Spleen (tissue), 11 donors: ENCODE measurements around the gene ODAD4. TPM values are rescaled to one million over a fixed set of nuclear protein-coding genes. Genes with fewer than 3 reads are reported as not detected.

Source experiments
- DNase-seq: peaks from one replicate; pipeline ENCODE4 v3.0.0-alpha.2; 2020
- H3K27ac ChIP-seq, 8 donors: fragments of 200-600 bp; sonication (generic) in 7 of 8; 1 replicate in 4 of 8; 2 replicates in 4 of 8; pipeline versions ENCODE4 v1.5.0 to v1.8.0; 2016 to 2021; ENCODE audit warnings: inconsistent platforms in 4 of 8, mild to moderate bottlenecking in 4 of 8, moderate library complexity in 1 of 8
- H3K27me3 ChIP-seq, 7 donors: fragments of 200-600 bp; sonication (generic) in 6 of 7; replicated peaks in 1 of 7; 1 replicate in 4 of 7; 2 replicates in 3 of 7; pipeline versions ENCODE4 v1.5.0 to v1.8.0; 2016 to 2021; ENCODE audit warnings: inconsistent platforms in 3 of 7, mild to moderate bottlenecking in 1 of 7
- H3K36me3 ChIP-seq, 6 donors: fragments of 200-600 bp; sonication (generic) in 5 of 6; 1 replicate in 4 of 6; 2 replicates in 2 of 6; pipeline versions ENCODE4 v1.5.0 to v1.8.0; 2016 to 2021; ENCODE audit warnings: inconsistent platforms in 2 of 6
- H3K4me1 ChIP-seq, 6 donors: fragments of 200-600 bp; sonication (generic) in 5 of 6; 1 replicate in 3 of 6; 2 replicates in 3 of 6; pipeline versions ENCODE4 v1.5.0 to v1.8.0; 2016 to 2021; ENCODE audit warnings: inconsistent platforms in 3 of 6
- H3K4me3 ChIP-seq, 8 donors: fragments of 200-600 bp; sonication (generic) in 7 of 8; 1 replicate in 4 of 8; 2 replicates in 4 of 8; pipeline versions ENCODE4 v1.5.0 to v1.8.0; 2016 to 2021; ENCODE audit warnings: inconsistent platforms in 4 of 8, mild to moderate bottlenecking in 4 of 8, moderate library complexity in 2 of 8
- H3K9me3 ChIP-seq, 8 donors: fragments of 200-600 bp; sonication (generic) in 7 of 8; 1 replicate in 4 of 8; 2 replicates in 4 of 8; pipeline versions ENCODE4 v1.5.0 to v1.8.0; 2016 to 2021; ENCODE audit warnings: inconsistent platforms in 4 of 8
- POLR2A ChIP-seq, 3 donors: fragments of 450-650 bp; IDR thresholded peaks; one replicate each; pipeline ENCODE4 v1.5.1; 2017; ENCODE audit warnings: antibody characterized with exemption in 3 of 3, mild to moderate bottlenecking in 1 of 3
- POLR2AphosphoS5 ChIP-seq, 3 donors: sonication (generic); formaldehyde crosslinking; IDR thresholded peaks; one replicate each; pipeline ENCODE4 v1.5.1; 2017; ENCODE audit warnings: antibody characterized with exemption in 3 of 3
- WGBS, 5 donors: extraction: QIAGEN DNeasy Blood & Tissue Kit in 3 of 5; methylation state at CpG; one replicate each; pipeline versions ENCODE4 v1.1.5 to v1.1.7; 2013 to 2018; 5-methylcytosine and 5-hydroxymethylcytosine counted together
- intact Hi-C: fragments of 100-400 bp; cut with DNase I; formaldehyde crosslinking; loops from one replicate; pipeline ENCODE4 v1.15.0; 2023; ENCODE audit warnings: low total_unique reads
- polyA plus RNA-seq, 3 donors: library from polyadenylated mRNA; stranded (reverse); fragments of 200-250 nt; gene quantifications; one replicate each; pipeline ENCODE4 v1.2.1, GENCODE V29; 2013
- total RNA-seq, 7 donors: library from RNA; depleted of rRNA in 3 of 7; stranded (reverse); fragments of >200 nt in 3 of 7; fragmentation: NEBNext Ultra II Directional in 4 of 7; extraction: Animal tissue kit (Norgen Biotek cat#: 25700) in 4 of 7; gene quantifications; one replicate each; pipeline versions ENCODE4 v1.1.0 to v1.2.1, GENCODE V29; 2016 to 2021
- TF ChIP-seq, protein P1 (sequence below), 11 experiments: fragments of 200-600 bp in 7 of 11; fragments of 450-650 bp in 4 of 11; sonication (generic) in 4 of 11; IDR thresholded peaks in 8 of 11; conservative IDR thresholded peaks in 3 of 11; 1 replicate in 7 of 11; 2 replicates in 4 of 11; pipeline versions ENCODE4 v1.4.0 to v1.8.0; 2016 to 2021; ENCODE audit warnings: antibody characterized with exemption in 11 of 11, inconsistent platforms in 4 of 11, mild to moderate bottlenecking in 1 of 11
- donor health status: healthy with polysubstance abuse.
- donor health status: DM: no; HTN: no; CAD: no; lungs with moderate emphysema.
- donor health status: DM: no; HTN: no; CAD: no.
- donor health status: Bipolar disorder and iron deficiency.
- donor health status: healthy.
- donor health status: DM: no; HTN: no; CAD: no.
- donor health status: DM: yes; HTN: yes; CAD: no.

The ODAD4 gene
- total and polyA plus RNA-seq, 10 donors = 0.20 to 1.0 (median 0.33) TPM; not detected in 4

DNA sequence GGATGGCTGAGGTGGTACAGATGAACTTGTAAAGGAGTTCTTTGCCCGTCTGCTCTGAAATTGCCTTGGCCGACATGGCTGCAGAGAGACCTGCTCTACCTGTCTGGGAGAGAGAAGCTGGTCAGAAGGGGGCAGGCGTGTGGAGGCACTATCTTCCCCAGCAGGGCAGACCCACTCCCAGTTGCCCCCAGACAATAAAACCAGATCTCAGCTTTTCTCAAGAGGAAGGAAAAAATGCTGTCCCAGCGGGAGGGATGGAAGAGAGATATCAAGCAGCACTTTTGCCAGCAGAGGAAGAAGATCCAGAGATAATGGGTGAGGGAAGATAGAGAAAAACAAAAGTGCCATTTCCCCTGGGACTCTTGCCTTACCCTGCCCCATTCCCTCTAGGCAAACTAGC lies 16.6 kb upstream of the ODAD4 start:
- Histone ChIP-seq H3K4me1 (peaks cover 10 to 48% (median 28%) of the 10 kb centered on the region in 6 donors), H3K36me3 (peaks cover 0 to 56% (median 49%) of the 10 kb centered on the region in 6 donors), H3K9me3 (no peaks in the 10 kb centered on the region), H3K27me3 (no peaks in the 10 kb centered on the region), H3K27ac (no peak overlapping the region), H3K4me3 (no peak overlapping the region)
- TF ChIP-seq, protein P1, sequence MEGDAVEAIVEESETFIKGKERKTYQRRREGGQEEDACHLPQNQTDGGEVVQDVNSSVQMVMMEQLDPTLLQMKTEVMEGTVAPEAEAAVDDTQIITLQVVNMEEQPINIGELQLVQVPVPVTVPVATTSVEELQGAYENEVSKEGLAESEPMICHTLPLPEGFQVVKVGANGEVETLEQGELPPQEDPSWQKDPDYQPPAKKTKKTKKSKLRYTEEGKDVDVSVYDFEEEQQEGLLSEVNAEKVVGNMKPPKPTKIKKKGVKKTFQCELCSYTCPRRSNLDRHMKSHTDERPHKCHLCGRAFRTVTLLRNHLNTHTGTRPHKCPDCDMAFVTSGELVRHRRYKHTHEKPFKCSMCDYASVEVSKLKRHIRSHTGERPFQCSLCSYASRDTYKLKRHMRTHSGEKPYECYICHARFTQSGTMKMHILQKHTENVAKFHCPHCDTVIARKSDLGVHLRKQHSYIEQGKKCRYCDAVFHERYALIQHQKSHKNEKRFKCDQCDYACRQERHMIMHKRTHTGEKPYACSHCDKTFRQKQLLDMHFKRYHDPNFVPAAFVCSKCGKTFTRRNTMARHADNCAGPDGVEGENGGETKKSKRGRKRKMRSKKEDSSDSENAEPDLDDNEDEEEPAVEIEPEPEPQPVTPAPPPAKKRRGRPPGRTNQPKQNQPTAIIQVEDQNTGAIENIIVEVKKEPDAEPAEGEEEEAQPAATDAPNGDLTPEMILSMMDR (IDR thresholded peaks at IDR 0.05 in 8 of 11, conservative IDR thresholded peaks at IDR 0.05 in 3 of 11) = no peak
- TF ChIP-seq POLR2AphosphoS5 (IDR thresholded peaks at IDR 0.05) = no peak
- intact Hi-C loops = no loop called here
- 74 to 92% (median 89%) methylated on average over 3 to 4 of the region's 4 CpGs for WGBS, 5 donors
- DNase-seq = no peak

DNA sequence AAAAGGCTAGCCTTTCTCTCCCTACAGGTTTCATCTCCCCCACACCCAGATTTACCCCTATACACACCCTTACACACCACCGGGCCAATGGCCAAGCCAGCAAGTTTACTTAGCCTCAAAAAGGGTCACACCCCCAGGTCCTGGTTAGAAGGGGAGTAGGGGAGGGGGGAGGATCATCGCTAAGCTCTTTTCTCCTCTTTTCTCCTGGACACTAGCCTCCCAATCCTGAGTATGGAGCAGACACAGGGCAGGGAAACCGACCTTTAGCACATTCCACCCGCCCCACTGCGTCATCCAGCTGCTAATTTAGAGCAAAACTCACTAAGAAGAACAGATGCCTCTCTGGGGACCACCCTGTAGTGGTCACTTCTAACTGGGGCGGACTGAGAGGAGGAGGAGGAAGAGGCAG lies 16.1 kb upstream of the ODAD4 start:
- intact Hi-C loops = no loop called here
- 85 to 90% (median 86%) methylated on average over 6 of the region's 6 CpGs for WGBS, 5 donors
- TF ChIP-seq POLR2AphosphoS5 (IDR thresholded peaks at IDR 0.05) = no peak
- TF ChIP-seq, protein P1 (IDR thresholded peaks at IDR 0.05 in 8 of 11, conservative IDR thresholded peaks at IDR 0.05 in 3 of 11) = no peak
- TF ChIP-seq POLR2A (IDR thresholded peaks at IDR 0.05) = no peak
- H3K4me3 ChIP-seq = no peak overlapping the region
- H3K4me1 ChIP-seq = peaks cover 10 to 51% (median 32%) of the 10 kb centered on the region in 6 donors
- H3K9me3 ChIP-seq = no peaks in the 10 kb centered on the region
- peaks cover 0 to 50% (median 44%) of the 10 kb centered on the region in 6 donors for H3K36me3 ChIP-seq
- H3K27ac ChIP-seq = no peak overlapping the region
- no peaks in the 10 kb centered on the region for H3K27me3 ChIP-seq
- DNase-seq = no peak

DNA sequence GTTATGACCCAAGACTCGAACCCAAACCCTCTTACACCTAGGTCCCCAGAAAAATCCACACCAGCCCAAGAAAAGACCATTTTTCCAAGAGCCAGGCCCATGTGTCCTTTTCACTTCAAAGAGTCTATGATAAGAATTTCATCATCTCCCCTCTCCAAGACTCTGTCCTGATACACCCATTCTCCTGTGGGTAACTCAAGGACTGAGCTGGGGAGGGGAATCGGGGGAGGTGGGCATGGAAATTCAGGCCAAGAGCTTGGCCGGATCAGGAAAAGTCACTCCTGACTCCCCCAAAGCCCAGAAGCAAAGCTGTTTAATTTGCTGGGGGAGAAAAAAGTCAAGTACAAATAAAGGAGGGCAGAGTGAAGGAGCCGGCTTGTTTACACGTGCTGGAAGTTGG lies 15.4 kb upstream of the ODAD4 start:
- intact Hi-C loops = no loop called here
- H3K4me3 ChIP-seq = no peak overlapping the region
- no peak overlapping the region for H3K27ac ChIP-seq
- H3K4me1 ChIP-seq = peaks cover 10 to 57% (median 37%) of the 10 kb centered on the region in 6 donors
- H3K9me3 ChIP-seq = no peaks in the 10 kb centered on the region
- DNase-seq = no peak
- peaks cover 0 to 44% (median 37%) of the 10 kb centered on the region in 6 donors for H3K36me3 ChIP-seq
- TF ChIP-seq POLR2AphosphoS5 (IDR thresholded peaks at IDR 0.05) (no peak), POLR2A (IDR thresholded peaks at IDR 0.05) (no peak)
- TF ChIP-seq, protein P1 (IDR thresholded peaks at IDR 0.05 in 8 of 11, conservative IDR thresholded peaks at IDR 0.05 in 3 of 11) = no peak
- WGBS, 5 donors = 83 to 91% (median 89%) methylated on average over 5 of the region's 5 CpGs
- no peaks in the 10 kb centered on the region for H3K27me3 ChIP-seq

DNA sequence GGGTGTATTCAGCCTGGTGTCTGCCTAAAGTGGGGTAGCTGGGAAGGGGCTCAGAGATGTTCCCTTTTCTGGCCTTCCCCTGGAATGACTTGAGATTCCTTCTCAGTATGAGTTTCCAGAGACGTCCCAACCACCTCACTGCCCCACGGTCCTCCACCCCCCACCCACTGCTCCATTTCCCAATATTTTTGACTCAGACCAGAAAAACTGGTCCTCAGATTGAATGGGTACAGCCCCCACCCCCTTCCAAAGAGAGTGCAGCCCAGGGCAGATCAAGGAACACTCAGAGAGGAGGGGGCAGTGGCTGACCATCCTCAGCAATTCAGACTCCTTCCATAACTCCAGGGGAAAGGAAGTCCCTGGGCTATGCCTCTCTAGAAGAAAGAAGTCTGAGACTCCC lies 14.9 kb upstream of the ODAD4 start:
- Histone ChIP-seq H3K4me1 (peaks cover 10 to 57% (median 37%) of the 10 kb centered on the region in 6 donors), H3K27me3 (no peaks in the 10 kb centered on the region), H3K9me3 (no peaks in the 10 kb centered on the region), H3K36me3 (peaks cover 0 to 38% (median 31%) of the 10 kb centered on the region in 6 donors), H3K27ac (no peak overlapping the region), H3K4me3 (no peak overlapping the region)
- TF ChIP-seq POLR2AphosphoS5 (IDR thresholded peaks at IDR 0.05) = no peak
- no peak for TF ChIP-seq POLR2A (IDR thresholded peaks at IDR 0.05)
- TF ChIP-seq, protein P1 (IDR thresholded peaks at IDR 0.05 in 8 of 11, conservative IDR thresholded peaks at IDR 0.05 in 3 of 11) = no peak
- 63 to 89% (median 76%) methylated on average over 2 of the region's 2 CpGs for WGBS, 5 donors
- intact Hi-C loops = no loop called here
- no peak for DNase-seq
